PFSK-1 (cell line): ENCODE data around the gene RAB37.

ENCODE experiments used
- FOXP2 ChIP-seq: optimal IDR thresholded peaks from 2 replicates; pipeline ENCODE3; 2011; ENCODE audit warnings: borderline replicate concordance, control low read depth, inconsistent platforms; ENCODE audit not compliant: insufficient read depth; ENCODE audit errors: extremely low read length, extremely low read depth
- POLR2AphosphoS5 ChIP-seq: IDR thresholded peaks from 2 replicates; pipeline ENCODE4 v1.6.1; 2012; ENCODE audit warnings: low read depth, mild to moderate bottlenecking, control low read depth, low read length, moderate library complexity
- REST ChIP-seq, 2 experiments: IDR thresholded peaks; 2 replicates each; pipeline versions ENCODE4 v1.6.1 to v1.8.0; 2011 to 2012; ENCODE audit warnings: low read depth in 2 of 2, low read length in 2 of 2, control low read depth in 1 of 2, inconsistent platforms in 1 of 2, mild to moderate bottlenecking in 1 of 2, moderate library complexity in 1 of 2; ENCODE audit not compliant: insufficient read depth in 1 of 2
- SIN3A ChIP-seq: IDR thresholded peaks from 2 replicates; pipeline ENCODE4 v1.6.1; 2012; ENCODE audit warnings: mild to moderate bottlenecking, low read length, moderate library complexity, borderline replicate concordance; ENCODE audit not compliant: insufficient read depth
- TAF1 ChIP-seq: IDR thresholded peaks from 2 replicates; pipeline ENCODE4 v1.6.1; 2012; ENCODE audit warnings: low read length, control low read depth, borderline replicate concordance; ENCODE audit not compliant: insufficient read depth

The RAB37 gene

GRCh38 chr17:74733365-74734122, 3.5 kb upstream of the RAB37 start:
- TF ChIP-seq POLR2AphosphoS5 (no peak), REST (IDR thresholded peaks at IDR 0.05; ENCODE audit: insufficient read depth in 1 of 2, low read depth in 2 of 2, low read length in 2 of 2) (no peak), FOXP2 (no peak), TAF1 (no peak), SIN3A (no peak)

GRCh38 chr17:74734256-74734655, 2.8 kb upstream of the RAB37 start:
- TF ChIP-seq TAF1 (no peak), SIN3A (no peak), POLR2AphosphoS5 (no peak), REST (IDR thresholded peaks at IDR 0.05; ENCODE audit: insufficient read depth in 1 of 2, low read depth in 2 of 2, low read length in 2 of 2) (no peak), FOXP2 (no peak)

GRCh38 chr17:74737299-74738050, 419 bp downstream of the RAB37 start:
- no peak for TF ChIP-seq REST (IDR thresholded peaks at IDR 0.05; ENCODE audit: insufficient read depth in 1 of 2, low read depth in 2 of 2, low read length in 2 of 2)
- no peak for TF ChIP-seq TAF1
- no peak for TF ChIP-seq FOXP2
- TF ChIP-seq SIN3A, result no peak

- no peak for TF ChIP-seq SIN3A
- TF ChIP-seq TAF1, result no peak
- TF ChIP-seq POLR2AphosphoS5, result no peak
- no peak for TF ChIP-seq FOXP2
- no peak for TF ChIP-seq REST (IDR thresholded peaks at IDR 0.05; ENCODE audit: insufficient read depth in 1 of 2, low read depth in 2 of 2, low read length in 2 of 2)
These were observed 1.3 kb downstream of the RAB37 start for GRCh38 chr17:74738051-74738996.
